AG09319 (cell line): ENCODE measurements around the gene SPATA25.

Experiments used
- DNase-seq: peaks from one replicate; pipeline ENCODE4 v3.0.0-alpha.2; 2010; ENCODE audit warnings: low read depth; ENCODE audit errors: extremely low read depth
- CTCF ChIP-seq: IDR thresholded peaks from 2 replicates; pipeline ENCODE4 v1.5.1; 2011; ENCODE audit warnings: low read depth, mild to moderate bottlenecking, inconsistent platforms, low read length, moderate library complexity

The SPATA25 gene

GRCh38 chr20:45918779-45919537 is 31.5 kb upstream of the SPATA25 start:
- no peak for TF ChIP-seq CTCF
- DNase-seq: no peak

GRCh38 chr20:45918182-45918737 is 30.8 kb upstream of the SPATA25 start:
- no peak for DNase-seq
- TF ChIP-seq CTCF: no peak

GRCh38 chr20:45917790-45918141 is 30.3 kb upstream of the SPATA25 start:
- no peak for TF ChIP-seq CTCF

GRCh38 chr20:45913116-45913515 is 25.7 kb upstream of the SPATA25 start:
- TF ChIP-seq CTCF: no peak
- DNase-seq: no peak

More at GRCh38 chr20:45917790-45918141, 30.3 kb upstream of the SPATA25 start:
- DNase-seq: no peak

- no peak for TF ChIP-seq CTCF
Observed at GRCh38 chr20:45912344-45912682, 24.9 kb upstream of the SPATA25 start.

GRCh38 chr20:45911486-45912343 is 24.3 kb upstream of the SPATA25 start, which contains the start of gene PLTP:
PLTP (minus strand) TSS chr20:45912155; CDS start chr20:45911452, 703 bp downstream.
- no peak for TF ChIP-seq CTCF
- DNase-seq: no peak

More at GRCh38 chr20:45912344-45912682, 24.9 kb upstream of the SPATA25 start:
- no peak for DNase-seq
